ENCODE measurements around the gene P4HA2. TPM values are rescaled to one million over a fixed set of nuclear protein-coding genes. Genes with fewer than 3 reads are reported as not detected.

Gene P4HA2
- total and polyA plus RNA-seq, 2 experiments from 2014 or later, result 5.9 to 8.0 TPM

DNA sequence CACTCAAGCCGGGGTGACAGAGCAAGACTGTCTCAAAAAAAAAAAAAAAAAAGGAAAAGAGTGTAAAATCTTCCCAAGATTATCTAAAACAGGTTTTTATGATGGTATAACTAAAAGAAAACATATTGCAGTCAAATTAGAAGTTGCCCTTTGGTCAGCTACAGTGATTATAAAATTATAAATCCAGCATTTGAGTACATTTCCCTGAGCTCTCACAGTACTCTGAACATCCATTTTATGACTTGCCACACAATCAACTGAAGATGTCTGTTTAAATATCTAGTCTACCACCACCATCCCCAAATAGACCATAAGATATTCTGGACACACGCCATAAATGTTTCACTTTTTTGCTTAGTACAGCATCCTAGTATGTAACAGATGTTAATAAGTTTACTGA lies 77.1 kb downstream of the P4HA2 start (continued):
- TF ChIP-seq, protein P1, sequence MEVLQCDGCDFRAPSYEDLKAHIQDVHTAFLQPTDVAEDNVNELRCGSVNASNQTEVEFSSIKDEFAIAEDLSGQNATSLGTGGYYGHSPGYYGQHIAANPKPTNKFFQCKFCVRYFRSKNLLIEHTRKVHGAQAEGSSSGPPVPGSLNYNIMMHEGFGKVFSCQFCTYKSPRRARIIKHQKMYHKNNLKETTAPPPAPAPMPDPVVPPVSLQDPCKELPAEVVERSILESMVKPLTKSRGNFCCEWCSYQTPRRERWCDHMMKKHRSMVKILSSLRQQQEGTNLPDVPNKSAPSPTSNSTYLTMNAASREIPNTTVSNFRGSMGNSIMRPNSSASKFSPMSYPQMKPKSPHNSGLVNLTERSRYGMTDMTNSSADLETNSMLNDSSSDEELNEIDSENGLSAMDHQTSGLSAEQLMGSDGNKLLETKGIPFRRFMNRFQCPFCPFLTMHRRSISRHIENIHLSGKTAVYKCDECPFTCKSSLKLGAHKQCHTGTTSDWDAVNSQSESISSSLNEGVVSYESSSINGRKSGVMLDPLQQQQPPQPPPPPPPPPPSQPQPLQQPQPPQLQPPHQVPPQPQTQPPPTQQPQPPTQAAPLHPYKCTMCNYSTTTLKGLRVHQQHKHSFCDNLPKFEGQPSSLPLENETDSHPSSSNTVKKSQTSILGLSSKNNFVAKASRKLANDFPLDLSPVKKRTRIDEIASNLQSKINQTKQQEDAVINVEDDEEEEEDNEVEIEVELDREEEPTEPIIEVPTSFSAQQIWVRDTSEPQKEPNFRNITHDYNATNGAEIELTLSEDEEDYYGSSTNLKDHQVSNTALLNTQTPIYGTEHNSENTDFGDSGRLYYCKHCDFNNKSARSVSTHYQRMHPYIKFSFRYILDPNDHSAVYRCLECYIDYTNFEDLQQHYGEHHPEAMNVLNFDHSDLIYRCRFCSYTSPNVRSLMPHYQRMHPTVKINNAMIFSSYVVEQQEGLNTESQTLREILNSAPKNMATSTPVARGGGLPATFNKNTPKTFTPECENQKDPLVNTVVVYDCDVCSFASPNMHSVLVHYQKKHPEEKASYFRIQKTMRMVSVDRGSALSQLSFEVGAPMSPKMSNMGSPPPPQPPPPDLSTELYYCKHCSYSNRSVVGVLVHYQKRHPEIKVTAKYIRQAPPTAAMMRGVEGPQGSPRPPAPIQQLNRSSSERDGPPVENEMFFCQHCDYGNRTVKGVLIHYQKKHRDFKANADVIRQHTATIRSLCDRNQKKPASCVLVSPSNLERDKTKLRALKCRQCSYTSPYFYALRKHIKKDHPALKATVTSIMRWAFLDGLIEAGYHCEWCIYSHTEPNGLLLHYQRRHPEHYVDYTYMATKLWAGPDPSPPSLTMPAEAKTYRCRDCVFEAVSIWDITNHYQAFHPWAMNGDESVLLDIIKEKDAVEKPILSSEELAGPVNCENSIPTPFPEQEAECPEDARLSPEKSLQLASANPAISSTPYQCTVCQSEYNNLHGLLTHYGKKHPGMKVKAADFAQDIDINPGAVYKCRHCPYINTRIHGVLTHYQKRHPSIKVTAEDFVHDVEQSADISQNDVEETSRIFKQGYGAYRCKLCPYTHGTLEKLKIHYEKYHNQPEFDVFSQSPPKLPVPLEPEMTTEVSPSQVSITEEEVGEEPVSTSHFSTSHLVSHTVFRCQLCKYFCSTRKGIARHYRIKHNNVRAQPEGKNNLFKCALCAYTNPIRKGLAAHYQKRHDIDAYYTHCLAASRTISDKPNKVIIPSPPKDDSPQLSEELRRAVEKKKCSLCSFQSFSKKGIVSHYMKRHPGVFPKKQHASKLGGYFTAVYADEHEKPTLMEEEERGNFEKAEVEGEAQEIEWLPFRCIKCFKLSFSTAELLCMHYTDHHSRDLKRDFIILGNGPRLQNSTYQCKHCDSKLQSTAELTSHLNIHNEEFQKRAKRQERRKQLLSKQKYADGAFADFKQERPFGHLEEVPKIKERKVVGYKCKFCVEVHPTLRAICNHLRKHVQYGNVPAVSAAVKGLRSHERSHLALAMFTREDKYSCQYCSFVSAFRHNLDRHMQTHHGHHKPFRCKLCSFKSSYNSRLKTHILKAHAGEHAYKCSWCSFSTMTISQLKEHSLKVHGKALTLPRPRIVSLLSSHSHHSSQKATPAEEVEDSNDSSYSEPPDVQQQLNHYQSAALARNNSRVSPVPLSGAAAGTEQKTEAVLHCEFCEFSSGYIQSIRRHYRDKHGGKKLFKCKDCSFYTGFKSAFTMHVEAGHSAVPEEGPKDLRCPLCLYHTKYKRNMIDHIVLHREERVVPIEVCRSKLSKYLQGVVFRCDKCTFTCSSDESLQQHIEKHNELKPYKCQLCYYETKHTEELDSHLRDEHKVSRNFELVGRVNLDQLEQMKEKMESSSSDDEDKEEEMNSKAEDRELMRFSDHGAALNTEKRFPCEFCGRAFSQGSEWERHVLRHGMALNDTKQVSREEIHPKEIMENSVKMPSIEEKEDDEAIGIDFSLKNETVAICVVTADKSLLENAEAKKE (CRISPR knock-in tag; IDR thresholded peaks at IDR 0.05), result no peak

DNA sequence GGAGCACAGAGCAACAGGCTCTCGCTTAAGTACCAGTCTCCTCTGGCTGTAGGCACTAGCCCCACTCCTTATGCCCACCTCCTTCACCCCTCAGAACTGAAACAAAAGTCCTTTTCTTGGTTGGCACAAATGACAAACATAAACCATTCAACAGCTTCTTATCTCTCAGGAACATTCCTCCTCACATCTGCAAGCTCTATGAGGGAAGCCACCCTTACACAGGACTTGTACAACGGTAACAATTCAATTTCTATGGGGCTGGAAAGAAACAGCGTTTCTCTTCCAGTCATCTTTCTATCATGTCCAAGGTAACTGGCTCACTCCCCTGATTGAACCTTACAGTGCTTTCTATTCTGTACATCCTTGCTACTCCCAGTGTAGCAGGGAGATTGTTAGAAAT lies 80.0 kb downstream of the P4HA2 start:
- 0 out of 2 replicates have a peak, but pooled peaks cover 3% of the 10 kb centered on the region for H3K36me3 ChIP-seq (ENCODE audit: insufficient read depth)
- Mint-ChIP-seq H3K9me3 (peaks cover 35% of the 10 kb centered on the region), H3K36me3 (ENCODE audit: low read depth) (0 out of 3 replicates have a peak, but pooled peaks cover 6% of the 10 kb centered on the region), H3K4me3 (no peak overlapping the region), H3K27ac (no peak overlapping the region), H3K27me3 (ENCODE audit: insufficient read depth, low read depth, poor library complexity) (peaks cover 6% of the 10 kb centered on the region), H3K4me1 (no peaks in the 10 kb centered on the region)
- H4K20me1 ChIP-seq (replicated peaks; ENCODE audit: insufficient read depth), result no peaks in the 10 kb centered on the region
- no peak overlapping the region for H3K4me3 ChIP-seq
- no peak overlapping the region for H3K4me2 ChIP-seq
- ATAC-seq, result no peak
- H2AFZ ChIP-seq, result no peak overlapping the region
- no peaks in the 10 kb centered on the region for H3K4me1 ChIP-seq (ENCODE audit: insufficient read depth)
- no peaks in the 10 kb centered on the region for H3K79me2 ChIP-seq (replicated peaks; ENCODE audit: insufficient read depth)
- no peaks in the 10 kb centered on the region for H3F3A ChIP-seq (replicated peaks; ENCODE audit: low read depth)
- H3K27me3 ChIP-seq (ENCODE audit: insufficient read depth), result no peaks in the 10 kb centered on the region
- H3K9me2 ChIP-seq (ENCODE audit: insufficient read depth), result no peaks in the 10 kb centered on the region
- no peak overlapping the region for H3K27ac ChIP-seq (ENCODE audit: low read depth)
- no peak for DNase-seq (ENCODE audit: low spot score)
- no peak for TF ChIP-seq ZNF114 (CRISPR knock-in tag; IDR thresholded peaks at IDR 0.05)
- TF ChIP-seq, protein P2, sequence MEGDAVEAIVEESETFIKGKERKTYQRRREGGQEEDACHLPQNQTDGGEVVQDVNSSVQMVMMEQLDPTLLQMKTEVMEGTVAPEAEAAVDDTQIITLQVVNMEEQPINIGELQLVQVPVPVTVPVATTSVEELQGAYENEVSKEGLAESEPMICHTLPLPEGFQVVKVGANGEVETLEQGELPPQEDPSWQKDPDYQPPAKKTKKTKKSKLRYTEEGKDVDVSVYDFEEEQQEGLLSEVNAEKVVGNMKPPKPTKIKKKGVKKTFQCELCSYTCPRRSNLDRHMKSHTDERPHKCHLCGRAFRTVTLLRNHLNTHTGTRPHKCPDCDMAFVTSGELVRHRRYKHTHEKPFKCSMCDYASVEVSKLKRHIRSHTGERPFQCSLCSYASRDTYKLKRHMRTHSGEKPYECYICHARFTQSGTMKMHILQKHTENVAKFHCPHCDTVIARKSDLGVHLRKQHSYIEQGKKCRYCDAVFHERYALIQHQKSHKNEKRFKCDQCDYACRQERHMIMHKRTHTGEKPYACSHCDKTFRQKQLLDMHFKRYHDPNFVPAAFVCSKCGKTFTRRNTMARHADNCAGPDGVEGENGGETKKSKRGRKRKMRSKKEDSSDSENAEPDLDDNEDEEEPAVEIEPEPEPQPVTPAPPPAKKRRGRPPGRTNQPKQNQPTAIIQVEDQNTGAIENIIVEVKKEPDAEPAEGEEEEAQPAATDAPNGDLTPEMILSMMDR (conservative IDR thresholded peaks at IDR 0.05; ENCODE audit: low read depth in 2 of 2), result no peak
- TF ChIP-seq, protein P3, sequence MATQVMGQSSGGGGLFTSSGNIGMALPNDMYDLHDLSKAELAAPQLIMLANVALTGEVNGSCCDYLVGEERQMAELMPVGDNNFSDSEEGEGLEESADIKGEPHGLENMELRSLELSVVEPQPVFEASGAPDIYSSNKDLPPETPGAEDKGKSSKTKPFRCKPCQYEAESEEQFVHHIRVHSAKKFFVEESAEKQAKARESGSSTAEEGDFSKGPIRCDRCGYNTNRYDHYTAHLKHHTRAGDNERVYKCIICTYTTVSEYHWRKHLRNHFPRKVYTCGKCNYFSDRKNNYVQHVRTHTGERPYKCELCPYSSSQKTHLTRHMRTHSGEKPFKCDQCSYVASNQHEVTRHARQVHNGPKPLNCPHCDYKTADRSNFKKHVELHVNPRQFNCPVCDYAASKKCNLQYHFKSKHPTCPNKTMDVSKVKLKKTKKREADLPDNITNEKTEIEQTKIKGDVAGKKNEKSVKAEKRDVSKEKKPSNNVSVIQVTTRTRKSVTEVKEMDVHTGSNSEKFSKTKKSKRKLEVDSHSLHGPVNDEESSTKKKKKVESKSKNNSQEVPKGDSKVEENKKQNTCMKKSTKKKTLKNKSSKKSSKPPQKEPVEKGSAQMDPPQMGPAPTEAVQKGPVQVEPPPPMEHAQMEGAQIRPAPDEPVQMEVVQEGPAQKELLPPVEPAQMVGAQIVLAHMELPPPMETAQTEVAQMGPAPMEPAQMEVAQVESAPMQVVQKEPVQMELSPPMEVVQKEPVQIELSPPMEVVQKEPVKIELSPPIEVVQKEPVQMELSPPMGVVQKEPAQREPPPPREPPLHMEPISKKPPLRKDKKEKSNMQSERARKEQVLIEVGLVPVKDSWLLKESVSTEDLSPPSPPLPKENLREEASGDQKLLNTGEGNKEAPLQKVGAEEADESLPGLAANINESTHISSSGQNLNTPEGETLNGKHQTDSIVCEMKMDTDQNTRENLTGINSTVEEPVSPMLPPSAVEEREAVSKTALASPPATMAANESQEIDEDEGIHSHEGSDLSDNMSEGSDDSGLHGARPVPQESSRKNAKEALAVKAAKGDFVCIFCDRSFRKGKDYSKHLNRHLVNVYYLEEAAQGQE (IDR thresholded peaks at IDR 0.05; ENCODE audit: unreplicated experiment), result no peak
- no peak for TF ChIP-seq EZH2 (IDR thresholded peaks at IDR 0.05; ENCODE audit: low read depth, unreplicated experiment)
- no peak for TF ChIP-seq EZH2phosphoT487 (IDR thresholded peaks at IDR 0.05; ENCODE audit: unreplicated experiment)
- TF ChIP-seq JUNB (IDR thresholded peaks at IDR 0.05; ENCODE audit: unreplicated experiment), result no peak
- TF ChIP-seq ZNF331 (CRISPR knock-in tag; IDR thresholded peaks at IDR 0.05; ENCODE audit: low read depth), result no peak
- TF ChIP-seq, protein P4, sequence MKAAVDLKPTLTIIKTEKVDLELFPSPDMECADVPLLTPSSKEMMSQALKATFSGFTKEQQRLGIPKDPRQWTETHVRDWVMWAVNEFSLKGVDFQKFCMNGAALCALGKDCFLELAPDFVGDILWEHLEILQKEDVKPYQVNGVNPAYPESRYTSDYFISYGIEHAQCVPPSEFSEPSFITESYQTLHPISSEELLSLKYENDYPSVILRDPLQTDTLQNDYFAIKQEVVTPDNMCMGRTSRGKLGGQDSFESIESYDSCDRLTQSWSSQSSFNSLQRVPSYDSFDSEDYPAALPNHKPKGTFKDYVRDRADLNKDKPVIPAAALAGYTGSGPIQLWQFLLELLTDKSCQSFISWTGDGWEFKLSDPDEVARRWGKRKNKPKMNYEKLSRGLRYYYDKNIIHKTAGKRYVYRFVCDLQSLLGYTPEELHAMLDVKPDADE (IDR thresholded peaks at IDR 0.05), result no peak
- no peak for TF ChIP-seq CREB1 (CRISPR knock-in tag; IDR thresholded peaks at IDR 0.05; ENCODE audit: low read depth)
- TF ChIP-seq STAT1 (IDR thresholded peaks at IDR 0.05; ENCODE audit: unreplicated experiment), result no peak
- no peak for TF ChIP-seq POLR2AphosphoS5 (IDR thresholded peaks at IDR 0.05; ENCODE audit: low read depth)

Data from GM23338 (cell line).